Adrenal gland (tissue), 12 donors: ENCODE measurements around the gene TAL1. TPM values are rescaled to one million over a fixed set of nuclear protein-coding genes. Genes with fewer than 3 reads are reported as not detected.

Source experiments
- DNase-seq, 7 donors: peaks; one replicate each; pipeline ENCODE4 v3.0.0-alpha.2; 2019 to 2020
- H3K27ac ChIP-seq, 5 donors: fragments of 200-600 bp; sonication (generic) in 4 of 5; 1 replicate in 3 of 5; 2 replicates in 2 of 5; pipeline versions ENCODE4 v1.5.1 to v1.8.0; 2016 to 2020; ENCODE audit warnings: mild to moderate bottlenecking in 1 of 5
- H3K27me3 ChIP-seq: fragments of 200-600 bp; 2 replicates; pipeline ENCODE4 v1.8.0; 2021
- H3K36me3 ChIP-seq, 2 donors: fragments of 200-600 bp; replicated peaks in 1 of 2; 1 replicate in 1 of 2; 2 replicates in 1 of 2; pipeline versions ENCODE4 v1.5.1 to v1.8.0; 2018 to 2022
- H3K4me1 ChIP-seq, 2 donors: fragments of 200-600 bp; replicated peaks in 1 of 2; 1 replicate in 1 of 2; 2 replicates in 1 of 2; pipeline versions ENCODE4 v1.5.1 to v1.8.0; 2018 to 2021
- H3K4me3 ChIP-seq, 4 donors: fragments of 200-600 bp; sonication (generic) in 3 of 4; one replicate each; pipeline ENCODE4 v1.5.1; 2016 to 2018
- H3K9me3 ChIP-seq, 3 donors: fragments of 200-600 bp; sonication (generic) in 1 of 3; replicated peaks in 1 of 3; 1 replicate in 2 of 3; 2 replicates in 1 of 3; pipeline versions ENCODE4 v1.5.1 to v1.8.0; 2016 to 2021
- CTCF ChIP-seq, 6 experiments: fragments of 450-650 bp in 4 of 6; fragments of 200-600 bp in 2 of 6; sonication (generic) in 1 of 6; IDR thresholded peaks; 1 replicate in 5 of 6; 2 replicates in 1 of 6; pipeline versions ENCODE4 v1.5.1 to v1.8.0; 2016 to 2021; ENCODE audit warnings: antibody characterized with exemption in 6 of 6, mild to moderate bottlenecking in 2 of 6, moderate library complexity in 1 of 6
- POLR2A ChIP-seq, 2 donors: fragments of 450-650 bp; IDR thresholded peaks; one replicate each; pipeline ENCODE4 v1.6.1; 2017; ENCODE audit warnings: antibody characterized with exemption in 2 of 2, mild to moderate bottlenecking in 2 of 2, moderate library complexity in 1 of 2
- WGBS, 4 donors: extraction: QIAGEN DNeasy Blood & Tissue Kit in 2 of 4; methylation state at CpG; one replicate each; pipeline versions ENCODE4 v1.1.5 to v1.1.7; 2013 to 2017; 5-methylcytosine and 5-hydroxymethylcytosine counted together
- intact Hi-C, 2 donors: fragments of 100-400 bp; cut with DNase I; formaldehyde crosslinking; loops; one replicate each; pipeline versions ENCODE4 v1.14.1 to v1.15.0; 2022 to 2023
- polyA plus RNA-seq, 3 donors: library from polyadenylated mRNA; stranded (reverse); fragments of 200-250 nt in 2 of 3; fragments of 350-450 nt in 1 of 3; fragmentation: Illumina TruSeq in 1 of 3; extraction: RNeasy Lipid Tissue Mini Kit (QIAGEN cat#74804) in 1 of 3; gene quantifications; one replicate each; pipeline ENCODE4 v1.2.3, GENCODE V29; 2013 to 2014
- total RNA-seq, 9 donors: library from RNA; depleted of rRNA in 4 of 9; stranded (reverse); fragments of >200 nt in 4 of 9; fragments of 120-200 nt in 1 of 9; fragmentation: NEBNext Ultra II Directional in 1 of 9; extraction: Animal tissue kit (Norgen Biotek cat#: 25700) in 1 of 9; gene quantifications; one replicate each; pipeline versions ENCODE4 v1.1.0 to v1.2.4, GENCODE V29; 2013 to 2023
- donor health status: healthy with polysubstance abuse.
- donor health status: Bipolar disorder and iron deficiency.
- donor health status: DM: yes; HTN: yes; CAD: no.
- donor health status: DM: no; HTN: no; CAD: no.
- donor health status: DM: no; HTN: no; CAD: no.
- donor health status: DM: yes; HTN: yes; CAD: no.

The TAL1 gene
- total and polyA plus RNA-seq, 12 donors, result 1.2 to 13.4 (median 3.2) TPM

- 54 to 74% (median 64%) methylated on average over 5 of the region's 5 CpGs for WGBS, 4 donors
- Histone ChIP-seq H3K36me3 (no peaks in the 10 kb centered on the region), H3K4me3 (no peak overlapping the region), H3K27ac (no peak overlapping the region), H3K4me1 (no peaks in the 10 kb centered on the region), H3K9me3 (no peaks in the 10 kb centered on the region), H3K27me3 (peaks cover 7% of the 10 kb centered on the region)
- no peak for DNase-seq
- intact Hi-C loops, result no loop called here
- TF ChIP-seq CTCF (IDR thresholded peaks at IDR 0.05) (no peak), POLR2A (IDR thresholded peaks at IDR 0.05) (no peak)
These were observed 7.0 kb upstream of the TAL1 start for GRCh38 chr1:47238935-47239592.

GRCh38 chr1:47235806-47236205, 3.8 kb upstream of the TAL1 start:
- no peaks in the 10 kb centered on the region for H3K36me3 ChIP-seq
- intact Hi-C loops, result no loop called here
- peak overlapping the region in 1 of 5 donors; percentile 52 for H3K27ac ChIP-seq
- no peaks in the 10 kb centered on the region for H3K4me1 ChIP-seq
- TF ChIP-seq POLR2A (IDR thresholded peaks at IDR 0.05) (no peak), CTCF (IDR thresholded peaks at IDR 0.05) (no peak)
- WGBS, 4 donors, result 77 to 81% (median 79%) methylated on average over 4 of the region's 4 CpGs
- H3K9me3 ChIP-seq, result no peaks in the 10 kb centered on the region
- no peak overlapping the region for H3K4me3 ChIP-seq
- peaks cover 29% of the 10 kb centered on the region for H3K27me3 ChIP-seq
- DNase-seq, result no peak

- peaks cover 34% of the 10 kb centered on the region for H3K27me3 ChIP-seq
- WGBS, 4 donors, result 30 to 56% (median 36%) methylated on average over 10 to 21 of the region's 21 CpGs
- peak overlapping the region in 3 of 5 donors; percentile 16 to 52 (median 21) for H3K27ac ChIP-seq
- DNase-seq, result peak in 5 of 7 donors; percentile 42 to 72 (median 52)
- no peaks in the 10 kb centered on the region for H3K9me3 ChIP-seq
- no peaks in the 10 kb centered on the region for H3K36me3 ChIP-seq
- intact Hi-C loops, result no loop called here
- no peak overlapping the region for H3K4me3 ChIP-seq
- no peaks in the 10 kb centered on the region for H3K4me1 ChIP-seq
- no peak for TF ChIP-seq POLR2A (IDR thresholded peaks at IDR 0.05)
- TF ChIP-seq CTCF (IDR thresholded peaks at IDR 0.05), result no peak
These were observed 3.2 kb upstream of the TAL1 start for GRCh38 chr1:47235241-47235681.

GRCh38 chr1:47233186-47233585, 1.2 kb upstream of the TAL1 start:
- no peak for DNase-seq
- TF ChIP-seq CTCF (IDR thresholded peaks at IDR 0.05), result no peak
- TF ChIP-seq POLR2A (IDR thresholded peaks at IDR 0.05), result no peak
- H3K9me3 ChIP-seq, result no peaks in the 10 kb centered on the region
- H3K27me3 ChIP-seq, result peaks cover 48% of the 10 kb centered on the region
- no peaks in the 10 kb centered on the region for H3K4me1 ChIP-seq
- intact Hi-C loops, result no loop called here
- no peak overlapping the region for H3K27ac ChIP-seq
- H3K36me3 ChIP-seq, result no peaks in the 10 kb centered on the region
- 62 to 76% (median 71%) methylated on average over 6 of the region's 6 CpGs for WGBS, 4 donors
- H3K4me3 ChIP-seq, result no peak overlapping the region
